PC-3 (cell line): ENCODE measurements around the gene PTPMT1. TPM values are rescaled to one million over a fixed set of nuclear protein-coding genes. Genes with fewer than 3 reads are reported as not detected.

Experiments used
- ATAC-seq: fragments of 200-7000 bp; cut with Tn5 transposase; 2 replicates; pipeline ENCODE4 v1.9.1; 2020; ENCODE audit warnings: mild to moderate bottlenecking, moderate library complexity
- BruUV-seq: library from RNA; stranded (reverse); fragments of 400-500 nt; replicated peaks from 2 replicates; lab custom pipeline; 2021; lab: Mats Ljungman, UMichigan
- CTCF ChIA-PET: fragments of 300-600 bp; sonication (Branson Sonifier 250); formaldehyde crosslinking; loops from one replicate; lab custom pipeline; 2022; ENCODE audit warnings: antibody characterized with exemption; lab: Charles Lee
- POLR2A ChIA-PET: fragments of 300-600 bp; sonication (Branson Sonifier 250); formaldehyde crosslinking; loops from one replicate; lab custom pipeline; 2022; ENCODE audit warnings: antibody characterized with exemption; ENCODE audit not compliant: unreplicated experiment; lab: Charles Lee
- DNase-seq: peaks from one replicate; pipeline ENCODE4 v3.0.0-alpha.2; 2015
- H2AFZ ChIP-seq: fragments of 300-600 bp; sonication (generic); 2 replicates; pipeline ENCODE4 v1.6.0; 2016; ENCODE audit warnings: antibody characterized with exemption, low read length
- H3F3A ChIP-seq: fragments of 300-600 bp; sonication (generic); one replicate; pipeline ENCODE4 v1.6.0; 2017; ENCODE audit warnings: antibody characterized with exemption, low read length, control low read depth, mild to moderate bottlenecking; ENCODE audit not compliant: unreplicated experiment
- H3K27ac ChIP-seq: fragments of 300-600 bp; sonication (generic); 2 replicates; pipeline ENCODE4 v1.5.1; 2016; ENCODE audit warnings: mild to moderate bottlenecking, low read length
- H3K27me3 ChIP-seq: fragments of 300-600 bp; sonication (generic); 2 replicates; pipeline ENCODE4 v1.6.1; 2016; ENCODE audit warnings: low read length, mixed read lengths
- H3K36me3 ChIP-seq: fragments of 300-600 bp; sonication (generic); 2 replicates; pipeline ENCODE4 v1.6.1; 2016; ENCODE audit warnings: low read depth, mixed run types, low read length, mixed read lengths
- H3K4me1 ChIP-seq: fragments of 300-600 bp; sonication (generic); 2 replicates; pipeline ENCODE4 v1.5.1; 2016; ENCODE audit warnings: low read length; ENCODE audit not compliant: insufficient read depth
- H3K4me2 ChIP-seq: fragments of 300-600 bp; sonication (generic); 2 replicates; pipeline ENCODE4 v1.6.0; 2016; ENCODE audit warnings: low read length
- H3K4me3 ChIP-seq: fragments of 300-600 bp; sonication (generic); 2 replicates; pipeline ENCODE4 v1.5.1; 2016; ENCODE audit warnings: mild to moderate bottlenecking, low read length, mixed read lengths
- H3K79me2 ChIP-seq: fragments of 300-600 bp; sonication (generic); 2 replicates; pipeline ENCODE4 v1.6.1; 2017; ENCODE audit warnings: low read length, mixed read lengths
- H3K9ac ChIP-seq: fragments of 300-600 bp; sonication (generic); 2 replicates; pipeline ENCODE4 v1.6.0; 2016; ENCODE audit warnings: mild to moderate bottlenecking, low read length
- H3K9me2 ChIP-seq: fragments of 300-600 bp; sonication (generic); replicated peaks from 2 replicates; pipeline ENCODE4 v1.6.1; 2016; ENCODE audit warnings: mixed run types, low read length, mixed read lengths
- H3K9me3 ChIP-seq: fragments of 300-600 bp; sonication (generic); 2 replicates; pipeline ENCODE4 v1.6.1; 2016; ENCODE audit warnings: low read length, mixed read lengths
- H4K20me1 ChIP-seq: fragments of 300-600 bp; sonication (generic); 2 replicates; pipeline ENCODE4 v1.6.1; 2016; ENCODE audit warnings: low read length, mixed read lengths
- CTCF ChIP-seq: fragments of 300-600 bp; sonication (generic); conservative IDR thresholded peaks from 2 replicates; pipeline ENCODE4 v1.5.1; 2017; ENCODE audit warnings: antibody characterized with exemption, low read depth, mild to moderate bottlenecking, low read length
- EZH2 ChIP-seq: fragments of 300-600 bp; sonication (generic); IDR thresholded peaks from one replicate; pipeline ENCODE4 v1.6.1; 2017; ENCODE audit warnings: antibody characterized with exemption, mild to moderate bottlenecking, low read length; ENCODE audit not compliant: unreplicated experiment
- EZH2phosphoT487 ChIP-seq: fragments of 300-600 bp; sonication (generic); IDR thresholded peaks from 2 replicates; pipeline ENCODE4 v1.6.1; 2018; ENCODE audit warnings: mild to moderate bottlenecking, antibody characterized with exemption, low read length, borderline replicate concordance
- intact Hi-C: fragments of 100-400 bp; cut with micrococcal nuclease; formaldehyde crosslinking; loops from 2 replicates; pipeline ENCODE4 v1.9.0; 2023
- total RNA-seq: library from RNA; depleted of rRNA; stranded (reverse); fragments of >200 nt; gene quantifications from 2 replicates; pipeline ENCODE4 v1.2.3, GENCODE V29; 2014

PTPMT1 gene
- total RNA-seq, 1 experiment from 2014 or later = 212 TPM

GRCh38 chr11:47603295-47603694 is 37.9 kb downstream of the PTPMT1 start:
- Histone ChIP-seq H3K79me2 (no peaks in the 10 kb centered on the region), H3K9me2 (no peaks in the 10 kb centered on the region), H3K9ac (no peak overlapping the region), H3K4me1 (no peaks in the 10 kb centered on the region), H3K27me3 (no peaks in the 10 kb centered on the region), H3K9me3 (no peaks in the 10 kb centered on the region), H3K4me3 (no peak overlapping the region), H3K27ac (no peak overlapping the region), H3K4me2 (no peak overlapping the region), H4K20me1 (no peaks in the 10 kb centered on the region), H3F3A (no peaks in the 10 kb centered on the region), H2AFZ (no peak overlapping the region), H3K36me3 (no peaks in the 10 kb centered on the region)
- DNase-seq (peak; percentile 19), ATAC-seq (peak; percentile 69)
- CTCF ChIA-PET = no interaction called here
- POLR2A ChIA-PET = no interaction called here
- BruUV-seq = no TSS peak
- intact Hi-C loops = no loop called here
- no peak for TF ChIP-seq EZH2

- Histone ChIP-seq H3K9ac (no peak overlapping the region), H3K79me2 (no peaks in the 10 kb centered on the region), H3K36me3 (no peaks in the 10 kb centered on the region), H3K4me3 (no peak overlapping the region), H4K20me1 (no peaks in the 10 kb centered on the region), H2AFZ (no peak overlapping the region), H3K27ac (no peak overlapping the region), H3K27me3 (no peaks in the 10 kb centered on the region), H3F3A (no peaks in the 10 kb centered on the region), H3K4me1 (no peaks in the 10 kb centered on the region), H3K4me2 (no peak overlapping the region), H3K9me2 (no peaks in the 10 kb centered on the region), H3K9me3 (no peaks in the 10 kb centered on the region)
- no peak for ATAC-seq
- ChIA-PET POLR2A (interaction anchor here (0.7 to 0.8 kb wide), 2 partner anchors 246 to 660 kb away, joined by 3 to 8 read pairs; no protein-coding TSS in a partner anchor), CTCF (no interaction called here)
- intact Hi-C loops = no loop called here
- no TSS peak for BruUV-seq
- TF ChIP-seq EZH2 = no peak
- no peak for TF ChIP-seq EZH2phosphoT487
- no peak for TF ChIP-seq CTCF
- DNase-seq = no peak
Measured at GRCh38 chr11:47605921-47606320, 40.5 kb downstream of the PTPMT1 start.

GRCh38 chr11:47606731-47607130 is 41.3 kb downstream of the PTPMT1 start:
- H3K9ac ChIP-seq = no peak overlapping the region
- H3F3A ChIP-seq = no peaks in the 10 kb centered on the region
- DNase-seq (no peak), ATAC-seq (no peak)
- intact Hi-C loops = no loop called here
- ChIA-PET POLR2A (interaction anchor here (0.7 to 0.8 kb wide), 2 partner anchors 245 to 661 kb away, joined by 3 to 8 read pairs; no protein-coding TSS in a partner anchor), CTCF (no interaction called here)
- H3K4me3 ChIP-seq = no peak overlapping the region
- no peaks in the 10 kb centered on the region for H4K20me1 ChIP-seq
- no peak overlapping the region for H3K27ac ChIP-seq
- no peak overlapping the region for H2AFZ ChIP-seq
- H3K27me3 ChIP-seq = no peaks in the 10 kb centered on the region
- no peaks in the 10 kb centered on the region for H3K9me3 ChIP-seq
- no peaks in the 10 kb centered on the region for H3K4me1 ChIP-seq
- no peaks in the 10 kb centered on the region for H3K9me2 ChIP-seq
- H3K4me2 ChIP-seq = no peak overlapping the region
- no TSS peak for BruUV-seq
- H3K79me2 ChIP-seq = no peaks in the 10 kb centered on the region
- TF ChIP-seq EZH2 (no peak), CTCF (no peak), EZH2phosphoT487 (no peak)
- no peaks in the 10 kb centered on the region for H3K36me3 ChIP-seq
